Keratinocyte (primary cell): ENCODE data around the gene MPI. TPM values are rescaled to one million over a fixed set of nuclear protein-coding genes. Genes with fewer than 3 reads are reported as not detected.
A peak's percentile ranks its signal among the peaks of the same experiment; 100 is the strongest.

Source experiments
- DNase-seq: peaks from one replicate; pipeline ENCODE4 v3.0.0-alpha.2; 2011; ENCODE audit warnings: low read depth, missing footprints, low spot score
- FAIRE-seq: peaks from 2 replicates; lab custom pipeline; 2011; peaks lifted over from hg19 to GRCh38; lab: Jason Lieb, UNC
- H2AFZ ChIP-seq: 2 replicates; pipeline ENCODE4 v1.6.0; 2012; ENCODE audit warnings: low read length, control low read depth, inconsistent platforms; ENCODE audit not compliant: control insufficient read depth
- H3K27ac ChIP-seq: 2 replicates; pipeline ENCODE4 v1.5.1; 2011; ENCODE audit warnings: low read length; ENCODE audit not compliant: control insufficient read depth, insufficient read depth
- H3K27me3 ChIP-seq: 3 replicates; pipeline ENCODE4 v1.6.0; 2011; ENCODE audit warnings: low read length; ENCODE audit not compliant: control insufficient read depth, insufficient read depth; ENCODE audit errors: extremely low read depth
- H3K36me3 ChIP-seq, 2 experiments: 2 replicates in 1 of 2; 3 replicates in 1 of 2; pipeline ENCODE4 v1.5.1; 2011; ENCODE audit warnings: low read length in 2 of 2, mild to moderate bottlenecking in 1 of 2; ENCODE audit not compliant: control insufficient read depth in 2 of 2, insufficient read depth in 2 of 2; ENCODE audit errors: extremely low read depth in 1 of 2
- H3K4me1 ChIP-seq: 3 replicates; pipeline ENCODE4 v1.5.1; 2011; ENCODE audit warnings: low read length; ENCODE audit not compliant: control insufficient read depth, insufficient read depth; ENCODE audit errors: extremely low read depth
- H3K4me2 ChIP-seq: 3 replicates; pipeline ENCODE4 v1.6.0; 2011; ENCODE audit warnings: low read depth, low read length; ENCODE audit not compliant: control insufficient read depth, insufficient read depth; ENCODE audit errors: extremely low read depth
- H3K4me3 ChIP-seq, 3 experiments: fragments of 200-600 bp in 1 of 3; sonication (generic) in 1 of 3; 2 replicates in 2 of 3; 3 replicates in 1 of 3; pipeline ENCODE4 v1.5.1; 2011 to 2016; ENCODE audit warnings: low read length in 3 of 3, mild to moderate bottlenecking in 3 of 3, control low read depth in 2 of 3, inconsistent platforms in 1 of 3, low read depth in 1 of 3, mixed read lengths in 1 of 3, mixed run types in 1 of 3, moderate library complexity in 1 of 3; ENCODE audit not compliant: control insufficient read depth in 2 of 3, insufficient read depth in 2 of 3; ENCODE audit errors: extremely low read depth in 1 of 3
- H3K79me2 ChIP-seq: 2 replicates; pipeline ENCODE4 v1.6.0; 2012; ENCODE audit warnings: low read length; ENCODE audit not compliant: control insufficient read depth, insufficient read depth
- H3K9ac ChIP-seq: 3 replicates; pipeline ENCODE4 v1.6.0; 2011; ENCODE audit warnings: low read length; ENCODE audit not compliant: control insufficient read depth, insufficient read depth; ENCODE audit errors: extremely low read depth
- H3K9me1 ChIP-seq: 3 replicates; pipeline ENCODE4 v1.6.0; 2011; ENCODE audit warnings: low read length; ENCODE audit not compliant: control insufficient read depth, insufficient read depth; ENCODE audit errors: extremely low read depth
- H3K9me3 ChIP-seq: 2 replicates; pipeline ENCODE4 v1.5.1; 2012; ENCODE audit warnings: low read depth, low read length; ENCODE audit not compliant: control insufficient read depth
- H4K20me1 ChIP-seq: 3 replicates; pipeline ENCODE4 v1.6.0; 2011; ENCODE audit warnings: low read length; ENCODE audit not compliant: control insufficient read depth, insufficient read depth; ENCODE audit errors: extremely low read depth
- CTCF ChIP-seq, 3 experiments: IDR thresholded peaks in 1 of 3; conservative IDR thresholded peaks in 1 of 3; optimal IDR thresholded peaks in 1 of 3; 2 replicates in 2 of 3; 3 replicates in 1 of 3; pipeline versions ENCODE3 to v1.5.1; 2011; ENCODE audit warnings: low read length in 3 of 3, mild to moderate bottlenecking in 3 of 3, moderate library complexity in 2 of 3, control low read depth in 1 of 3, inconsistent platforms in 1 of 3; ENCODE audit not compliant: insufficient read depth in 2 of 3; ENCODE audit errors: extremely low read depth in 1 of 3
- EZH2 ChIP-seq: IDR thresholded peaks from one replicate; pipeline ENCODE4 v1.6.1; 2012; ENCODE audit warnings: inconsistent platforms, mild to moderate bottlenecking, low read length, moderate library complexity
- dilution Hi-C: fragments of 300-500 bp; cut with MboI; formaldehyde crosslinking; loops from one replicate; pipeline ENCODE4 v1.7.0; 2020; ENCODE audit warnings: low sequenced_read_pairs; ENCODE audit not compliant: extremely low pct_ligation_motif_present
- polyA plus RNA-seq, 5 experiments: library from polyadenylated mRNA; depleted of rRNA in 3 of 5; stranded (reverse) in 3 of 5; stranded (forward) in 1 of 5; unstranded in 1 of 5; fragments of >200 nt; gene quantifications; 1 replicate in 1 of 5; 2 replicates in 3 of 5; 3 replicates in 1 of 5; pipeline versions ENCODE4 v1.2.1 to v1.2.3, GENCODE V29; 2011 to 2012; ENCODE audit warnings: missing spikeins in 2 of 5, low read depth in 1 of 5, low replicate concordance in 1 of 5

MPI gene
- polyA plus RNA-seq, 1 donor (not counting 4 experiments of a cell fraction or from before 2014, with no cell fraction given): 39.2 TPM

GRCh38 chr15:74907163-74907870, 17.5 kb downstream of the MPI start:
- H3K36me3 ChIP-seq: peaks cover 23 to 32% of the 10 kb centered on the region in 2 experiments
- H3K4me2 ChIP-seq: peak overlapping the region; percentile 94
- H3K4me3 ChIP-seq: peak overlapping the region; percentile 70 to 85 (median 81)
- peak overlapping the region; percentile 60 for H3K27ac ChIP-seq
- H3K79me2 ChIP-seq: peaks cover 22% of the 10 kb centered on the region
- dilution Hi-C loops: no loop called here
- peaks cover 10% of the 10 kb centered on the region for H3K4me1 ChIP-seq
- no peak for TF ChIP-seq EZH2
- TF ChIP-seq CTCF (optimal IDR thresholded peaks at IDR 0.05 in 1 of 3, IDR thresholded peaks at IDR 0.05 in 1 of 3, conservative IDR thresholded peaks at IDR 0.05 in 1 of 3; ENCODE audit: extremely low read depth in 1 of 3, insufficient read depth in 2 of 3, low read length in 3 of 3): no peak
- no peaks in the 10 kb centered on the region for H4K20me1 ChIP-seq
- no peak for FAIRE-seq
- H3K9me3 ChIP-seq: no peaks in the 10 kb centered on the region
- DNase-seq: no peak
- no peaks in the 10 kb centered on the region for H3K27me3 ChIP-seq
- H2AFZ ChIP-seq: peak overlapping the region; percentile 98
- H3K9me1 ChIP-seq: peaks cover 5% of the 10 kb centered on the region
- peak overlapping the region; percentile 84 for H3K9ac ChIP-seq

- Histone ChIP-seq H3K4me3 (no peak overlapping the region), H3K27me3 (no peaks in the 10 kb centered on the region), H3K4me2 (no peak overlapping the region), H3K4me1 (peaks cover 10% of the 10 kb centered on the region), H3K9me1 (peaks cover 5% of the 10 kb centered on the region), H3K27ac (no peak overlapping the region), H3K9me3 (no peaks in the 10 kb centered on the region), H4K20me1 (no peaks in the 10 kb centered on the region), H2AFZ (no peak overlapping the region), H3K9ac (no peak overlapping the region), H3K79me2 (peaks cover 22% of the 10 kb centered on the region), H3K36me3 (peaks cover 18 to 31% of the 10 kb centered on the region in 2 experiments)
- DNase-seq (no peak), FAIRE-seq (no peak)
- dilution Hi-C loops: no loop called here
- no peak for TF ChIP-seq EZH2
- no peak for TF ChIP-seq CTCF (optimal IDR thresholded peaks at IDR 0.05 in 1 of 3, IDR thresholded peaks at IDR 0.05 in 1 of 3, conservative IDR thresholded peaks at IDR 0.05 in 1 of 3; ENCODE audit: extremely low read depth in 1 of 3, insufficient read depth in 2 of 3, low read length in 3 of 3)
Measured at GRCh38 chr15:74908635-74909034, 18.8 kb downstream of the MPI start.
